ENCODE measurements around the gene ZNF536. TPM values are rescaled to one million over a fixed set of nuclear protein-coding genes. Genes with fewer than 3 reads are reported as not detected.

ZNF536 gene
- total and polyA plus RNA-seq, 10 of the 15 experiments (the other 5 are each of a cell fraction or from before 2014, with no cell fraction given): not detected

GRCh38 chr19:30549151-30549550, 177.0 kb downstream of the ZNF536 start:
- intact Hi-C loops (cut with micrococcal nuclease; ENCODE audit: unreplicated experiment) (no loop called here), in situ Hi-C loops (cut with MboI) (no loop called here)
- H4K20me1 ChIP-seq (ENCODE audit: control insufficient read depth, insufficient read depth): no peaks in the 10 kb centered on the region
- ATAC-seq: no peak
- BruUV-seq (replicated peaks): no TSS peak
- WGBS (ENCODE audit: insufficient coverage, insufficient replicate concordance, low lambda C conversion rate, missing lambda C conversion rate): 13% methylated on average over 13 of the region's 13 CpGs
- H3K79me2 ChIP-seq (ENCODE audit: control insufficient read depth, insufficient read depth, low read length): no peaks in the 10 kb centered on the region
- H3K9ac ChIP-seq (ENCODE audit: control insufficient read depth, insufficient read depth, low read length): no peak overlapping the region
- FAIRE-seq: no peak
- H3K27ac ChIP-seq (ENCODE audit: control insufficient read depth, insufficient read depth): no peak overlapping the region
- ChIA-PET SMC1A (ENCODE audit: uncharacterized antibody, unreplicated experiment) (no interaction called here), CTCF (no interaction called here), RAD21 (ENCODE audit: unreplicated experiment) (no interaction called here), POLR2A (no interaction called here)
- H3K4me2 ChIP-seq (ENCODE audit: control insufficient read depth, insufficient read depth): no peak overlapping the region
- TF ChIP-seq CEBPZ (IDR thresholded peaks at IDR 0.05; ENCODE audit: low read depth, low read length) (no peak), MEF2A (IDR thresholded peaks at IDR 0.05; ENCODE audit: insufficient read depth, low read depth, low read length) (no peak), EP300 (IDR thresholded peaks at IDR 0.05; ENCODE audit: borderline replicate concordance in 1 of 2, control insufficient read depth in 1 of 2, low read depth in 2 of 2, low read length in 2 of 2) (no peak), CREB1 (IDR thresholded peaks at IDR 0.05; ENCODE audit: low read depth) (no peak), NR2C1 (IDR thresholded peaks at IDR 0.05) (no peak), FOXM1 (IDR thresholded peaks at IDR 0.05; ENCODE audit: low read depth, low read length) (no peak), POLR2A (IDR thresholded peaks at IDR 0.05; ENCODE audit: low read depth, low read length) (no peak), ZNF274 (IDR thresholded peaks at IDR 0.05; ENCODE audit: insufficient read depth, insufficient read length) (no peak)
- TF ChIP-seq, protein P1, sequence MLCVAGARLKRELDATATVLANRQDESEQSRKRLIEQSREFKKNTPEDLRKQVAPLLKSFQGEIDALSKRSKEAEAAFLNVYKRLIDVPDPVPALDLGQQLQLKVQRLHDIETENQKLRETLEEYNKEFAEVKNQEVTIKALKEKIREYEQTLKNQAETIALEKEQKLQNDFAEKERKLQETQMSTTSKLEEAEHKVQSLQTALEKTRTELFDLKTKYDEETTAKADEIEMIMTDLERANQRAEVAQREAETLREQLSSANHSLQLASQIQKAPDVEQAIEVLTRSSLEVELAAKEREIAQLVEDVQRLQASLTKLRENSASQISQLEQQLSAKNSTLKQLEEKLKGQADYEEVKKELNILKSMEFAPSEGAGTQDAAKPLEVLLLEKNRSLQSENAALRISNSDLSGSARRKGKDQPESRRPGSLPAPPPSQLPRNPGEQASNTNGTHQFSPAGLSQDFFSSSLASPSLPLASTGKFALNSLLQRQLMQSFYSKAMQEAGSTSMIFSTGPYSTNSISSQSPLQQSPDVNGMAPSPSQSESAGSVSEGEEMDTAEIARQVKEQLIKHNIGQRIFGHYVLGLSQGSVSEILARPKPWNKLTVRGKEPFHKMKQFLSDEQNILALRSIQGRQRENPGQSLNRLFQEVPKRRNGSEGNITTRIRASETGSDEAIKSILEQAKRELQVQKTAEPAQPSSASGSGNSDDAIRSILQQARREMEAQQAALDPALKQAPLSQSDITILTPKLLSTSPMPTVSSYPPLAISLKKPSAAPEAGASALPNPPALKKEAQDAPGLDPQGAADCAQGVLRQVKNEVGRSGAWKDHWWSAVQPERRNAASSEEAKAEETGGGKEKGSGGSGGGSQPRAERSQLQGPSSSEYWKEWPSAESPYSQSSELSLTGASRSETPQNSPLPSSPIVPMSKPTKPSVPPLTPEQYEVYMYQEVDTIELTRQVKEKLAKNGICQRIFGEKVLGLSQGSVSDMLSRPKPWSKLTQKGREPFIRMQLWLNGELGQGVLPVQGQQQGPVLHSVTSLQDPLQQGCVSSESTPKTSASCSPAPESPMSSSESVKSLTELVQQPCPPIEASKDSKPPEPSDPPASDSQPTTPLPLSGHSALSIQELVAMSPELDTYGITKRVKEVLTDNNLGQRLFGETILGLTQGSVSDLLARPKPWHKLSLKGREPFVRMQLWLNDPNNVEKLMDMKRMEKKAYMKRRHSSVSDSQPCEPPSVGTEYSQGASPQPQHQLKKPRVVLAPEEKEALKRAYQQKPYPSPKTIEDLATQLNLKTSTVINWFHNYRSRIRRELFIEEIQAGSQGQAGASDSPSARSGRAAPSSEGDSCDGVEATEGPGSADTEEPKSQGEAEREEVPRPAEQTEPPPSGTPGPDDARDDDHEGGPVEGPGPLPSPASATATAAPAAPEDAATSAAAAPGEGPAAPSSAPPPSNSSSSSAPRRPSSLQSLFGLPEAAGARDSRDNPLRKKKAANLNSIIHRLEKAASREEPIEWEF (IDR thresholded peaks at IDR 0.05; ENCODE audit: insufficient replicate concordance, low read depth, low read length): no peak
- TF ChIP-seq, protein P2, sequence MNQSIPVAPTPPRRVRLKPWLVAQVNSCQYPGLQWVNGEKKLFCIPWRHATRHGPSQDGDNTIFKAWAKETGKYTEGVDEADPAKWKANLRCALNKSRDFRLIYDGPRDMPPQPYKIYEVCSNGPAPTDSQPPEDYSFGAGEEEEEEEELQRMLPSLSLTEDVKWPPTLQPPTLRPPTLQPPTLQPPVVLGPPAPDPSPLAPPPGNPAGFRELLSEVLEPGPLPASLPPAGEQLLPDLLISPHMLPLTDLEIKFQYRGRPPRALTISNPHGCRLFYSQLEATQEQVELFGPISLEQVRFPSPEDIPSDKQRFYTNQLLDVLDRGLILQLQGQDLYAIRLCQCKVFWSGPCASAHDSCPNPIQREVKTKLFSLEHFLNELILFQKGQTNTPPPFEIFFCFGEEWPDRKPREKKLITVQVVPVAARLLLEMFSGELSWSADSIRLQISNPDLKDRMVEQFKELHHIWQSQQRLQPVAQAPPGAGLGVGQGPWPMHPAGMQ (IDR thresholded peaks at IDR 0.05; ENCODE audit: borderline replicate concordance): no peak
- H3K4me3 ChIP-seq: no peak overlapping the region
- H3K4me1 ChIP-seq (ENCODE audit: control insufficient read depth, insufficient read depth, low read length): no peaks in the 10 kb centered on the region
- no peak overlapping the region for H2AFZ ChIP-seq (ENCODE audit: control insufficient read depth, low read depth, low read length)
- H3K27me3 ChIP-seq (replicated peaks in 1 of 2; ENCODE audit: control insufficient read depth in 2 of 2, insufficient read depth in 2 of 2, low read length in 1 of 2): no peaks in the 10 kb centered on the region
- H3K9me3 ChIP-seq (replicated peaks; ENCODE audit: control insufficient read depth, insufficient read depth, low read length): no peaks in the 10 kb centered on the region
- DNase-seq (ENCODE audit: low read depth, low spot score): no peak
- H3K36me3 ChIP-seq (ENCODE audit: control insufficient read depth in 2 of 2, insufficient read depth in 2 of 2, low read length in 1 of 2): no peaks in the 10 kb centered on the region
